Tibial artery (tissue), 4 donors: ENCODE results near the gene PIP5K1B.

Experiments used
- DNase-seq, 2 donors: peaks; one replicate each; pipeline ENCODE4 v3.0.0-alpha.2; 2019
- H3K27ac ChIP-seq, 2 donors: fragments of 200-600 bp; sonication (generic) in 1 of 2; 1 replicate in 1 of 2; 2 replicates in 1 of 2; pipeline ENCODE4 v1.5.1; 2018 to 2019; ENCODE audit warnings: mild to moderate bottlenecking in 1 of 2
- H3K27me3 ChIP-seq, 2 donors: fragments of 200-600 bp; sonication (generic) in 1 of 2; one replicate each; pipeline versions ENCODE4 v1.5.1 to v1.6.0; 2016 to 2019
- H3K36me3 ChIP-seq, 3 donors: fragments of 200-600 bp; sonication (generic) in 2 of 3; one replicate each; pipeline ENCODE4 v1.5.1; 2016 to 2019; ENCODE audit warnings: mild to moderate bottlenecking in 2 of 3
- H3K4me1 ChIP-seq, 4 donors: fragments of 200-600 bp; sonication (generic) in 2 of 4; 1 replicate in 3 of 4; 2 replicates in 1 of 4; pipeline ENCODE4 v1.5.1; 2016 to 2019
- H3K4me3 ChIP-seq, 2 donors: fragments of 200-600 bp; sonication (generic) in 1 of 2; 1 replicate in 1 of 2; 2 replicates in 1 of 2; pipeline ENCODE4 v1.5.1; 2018 to 2019; ENCODE audit warnings: mild to moderate bottlenecking in 2 of 2
- H3K9me3 ChIP-seq, 3 donors: fragments of 200-600 bp; sonication (generic) in 1 of 3; one replicate each; pipeline ENCODE4 v1.5.1; 2016 to 2019
- intact Hi-C: fragments of 100-400 bp; cut with DNase I; formaldehyde crosslinking; loops from one replicate; pipeline ENCODE4 v1.15.0; 2023; ENCODE audit warnings: low total_unique reads
- TF ChIP-seq, protein P1 (sequence below), 2 experiments: fragments of 200-600 bp in 1 of 2; fragments of 450-650 bp in 1 of 2; IDR thresholded peaks; one replicate each; pipeline ENCODE4 v1.5.1; 2017 to 2019; ENCODE audit warnings: antibody characterized with exemption in 2 of 2, mild to moderate bottlenecking in 1 of 2, moderate library complexity in 1 of 2

Gene PIP5K1B

DNA sequence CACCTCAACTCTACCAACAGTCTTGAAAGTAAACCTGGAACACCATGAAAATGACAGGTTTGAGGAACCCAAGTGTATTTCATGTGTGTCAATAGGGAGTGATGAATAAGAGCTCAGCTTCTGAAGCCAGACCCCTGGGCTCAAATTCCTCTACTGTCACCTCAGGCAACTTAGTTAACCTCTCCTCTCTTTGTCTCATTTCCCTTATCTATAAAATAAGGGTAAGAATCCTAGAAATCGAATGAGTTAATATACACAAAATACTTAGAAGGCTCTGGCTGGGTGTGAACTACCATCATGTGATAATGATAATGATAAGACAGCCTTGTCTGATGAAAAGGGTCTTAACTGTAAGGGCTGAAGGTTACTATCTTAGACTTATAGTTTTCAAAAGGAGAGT, 66.3 kb downstream of the PIP5K1B start:
- intact Hi-C loops = loop anchor here (10.0 kb wide), 1 partner anchor 67 kb away; the partner anchor contains the start of gene PIP5K1B
- H3K27ac ChIP-seq = no peak overlapping the region
- DNase-seq = no peak
- H3K36me3 ChIP-seq = no peaks in the 10 kb centered on the region
- no peak overlapping the region for H3K4me3 ChIP-seq
- no peaks in the 10 kb centered on the region for H3K27me3 ChIP-seq
- peaks cover 0 to 14% (median 0%) of the 10 kb centered on the region in 4 donors for H3K4me1 ChIP-seq
- no peaks in the 10 kb centered on the region for H3K9me3 ChIP-seq
- TF ChIP-seq, protein P1, sequence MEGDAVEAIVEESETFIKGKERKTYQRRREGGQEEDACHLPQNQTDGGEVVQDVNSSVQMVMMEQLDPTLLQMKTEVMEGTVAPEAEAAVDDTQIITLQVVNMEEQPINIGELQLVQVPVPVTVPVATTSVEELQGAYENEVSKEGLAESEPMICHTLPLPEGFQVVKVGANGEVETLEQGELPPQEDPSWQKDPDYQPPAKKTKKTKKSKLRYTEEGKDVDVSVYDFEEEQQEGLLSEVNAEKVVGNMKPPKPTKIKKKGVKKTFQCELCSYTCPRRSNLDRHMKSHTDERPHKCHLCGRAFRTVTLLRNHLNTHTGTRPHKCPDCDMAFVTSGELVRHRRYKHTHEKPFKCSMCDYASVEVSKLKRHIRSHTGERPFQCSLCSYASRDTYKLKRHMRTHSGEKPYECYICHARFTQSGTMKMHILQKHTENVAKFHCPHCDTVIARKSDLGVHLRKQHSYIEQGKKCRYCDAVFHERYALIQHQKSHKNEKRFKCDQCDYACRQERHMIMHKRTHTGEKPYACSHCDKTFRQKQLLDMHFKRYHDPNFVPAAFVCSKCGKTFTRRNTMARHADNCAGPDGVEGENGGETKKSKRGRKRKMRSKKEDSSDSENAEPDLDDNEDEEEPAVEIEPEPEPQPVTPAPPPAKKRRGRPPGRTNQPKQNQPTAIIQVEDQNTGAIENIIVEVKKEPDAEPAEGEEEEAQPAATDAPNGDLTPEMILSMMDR (IDR thresholded peaks at IDR 0.05) = no peak

DNA sequence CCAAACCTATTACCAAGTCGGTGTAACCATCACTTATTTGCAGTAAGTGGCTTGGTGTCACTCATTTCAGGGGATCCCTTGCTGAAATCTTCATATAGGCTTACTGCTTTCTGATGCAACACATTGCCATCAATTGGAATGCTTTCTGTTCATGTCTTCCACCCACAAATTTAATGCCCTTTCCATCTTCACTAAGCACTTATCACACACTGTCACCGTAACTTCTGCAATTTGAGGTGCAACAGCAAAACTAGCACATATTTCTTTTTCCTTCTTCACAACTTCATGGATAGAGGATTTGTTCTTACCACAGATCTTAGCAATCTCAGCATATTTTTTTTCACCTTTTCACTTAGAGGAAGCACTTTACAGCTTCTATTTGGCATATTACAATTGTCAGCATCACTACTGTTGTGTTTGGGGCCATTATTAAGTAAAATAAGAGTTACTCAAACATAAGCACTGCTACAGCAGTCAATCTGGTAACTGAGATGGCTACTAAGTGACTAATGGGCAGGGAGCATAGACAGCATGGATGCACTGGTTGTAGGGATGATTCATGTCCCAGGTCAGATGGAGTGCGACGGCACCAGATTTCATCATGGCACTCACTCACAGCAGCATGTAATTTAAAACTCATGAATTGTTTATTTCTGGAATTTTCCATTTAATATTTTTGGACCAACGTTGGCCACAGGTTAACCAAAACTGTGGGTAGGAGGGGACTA, 70.1 kb downstream of the PIP5K1B start:
- no peaks in the 10 kb centered on the region for H3K36me3 ChIP-seq
- H3K27ac ChIP-seq = peak overlapping the region in 1 of 2 donors; percentile 40
- no peaks in the 10 kb centered on the region for H3K9me3 ChIP-seq
- intact Hi-C loops = loop anchor here (10.0 kb wide), 1 partner anchor 70 kb away; the partner anchor contains the start of gene PIP5K1B
- no peak overlapping the region for H3K4me3 ChIP-seq
- peaks cover 0 to 31% (median 0%) of the 10 kb centered on the region in 4 donors for H3K4me1 ChIP-seq
- DNase-seq = no peak
- no peaks in the 10 kb centered on the region for H3K27me3 ChIP-seq
- TF ChIP-seq, protein P1 (IDR thresholded peaks at IDR 0.05) = no peak

DNA sequence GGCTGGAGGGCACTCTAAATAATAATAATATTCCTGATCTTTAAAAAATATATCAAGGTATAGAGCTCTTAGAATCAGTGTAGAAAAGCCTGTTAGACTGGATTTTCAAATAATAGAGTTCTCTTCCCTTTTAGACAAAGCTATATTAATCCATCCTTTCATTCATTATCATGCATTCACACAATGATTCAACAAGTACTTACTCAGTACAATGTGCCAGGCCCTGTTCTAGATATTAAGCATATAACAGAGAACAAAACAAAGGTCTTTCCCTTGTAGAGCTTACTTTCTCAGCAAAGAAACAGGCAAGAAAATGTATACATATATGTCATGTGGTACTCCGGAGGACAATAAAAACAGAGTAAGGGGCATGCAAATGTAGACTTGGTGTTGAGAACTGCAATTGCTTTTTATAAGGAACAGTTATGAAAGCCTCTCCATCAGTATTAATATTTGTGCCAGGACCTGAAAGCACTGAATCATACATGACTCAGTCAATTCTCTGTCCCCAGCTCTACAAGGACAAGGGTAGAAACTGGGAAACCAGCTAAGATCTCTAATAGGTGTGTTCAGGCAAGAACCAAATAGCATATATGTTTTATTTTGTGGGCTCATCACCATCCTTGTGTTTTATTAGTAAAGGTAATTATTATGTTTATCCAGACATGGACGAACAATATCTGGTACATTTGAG, 72.2 kb downstream of the PIP5K1B start:
- DNase-seq = no peak
- Histone ChIP-seq H3K4me3 (no peak overlapping the region), H3K36me3 (no peaks in the 10 kb centered on the region), H3K27ac (peak overlapping the region; percentile 4 to 40), H3K4me1 (peaks cover 0 to 47% (median 11%) of the 10 kb centered on the region in 4 donors), H3K9me3 (no peaks in the 10 kb centered on the region), H3K27me3 (no peaks in the 10 kb centered on the region)
- intact Hi-C loops = loop anchor here (10.0 kb wide), 1 partner anchor 72 kb away; the partner anchor contains the start of gene PIP5K1B
- TF ChIP-seq, protein P1 (IDR thresholded peaks at IDR 0.05) = no peak

DNA sequence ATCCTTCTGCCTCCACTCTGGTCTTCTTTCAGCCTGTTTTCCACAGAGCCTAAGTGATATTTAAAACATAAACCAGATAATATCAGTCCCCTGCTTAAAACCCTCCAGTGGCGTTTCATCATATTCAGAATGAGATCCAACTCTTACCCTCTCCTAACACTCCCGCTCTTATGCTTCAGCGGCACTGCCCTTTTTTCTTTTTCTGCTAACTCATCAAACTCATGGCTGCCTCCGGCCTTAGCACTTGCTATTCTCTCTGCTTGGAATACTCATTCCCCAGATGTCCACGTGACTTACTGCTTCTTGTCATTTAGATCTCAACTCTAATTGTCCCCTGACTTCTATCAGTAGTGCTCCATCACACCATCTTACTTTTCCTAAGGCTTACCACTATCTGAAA, 73.6 kb downstream of the PIP5K1B start:
- TF ChIP-seq, protein P1 (IDR thresholded peaks at IDR 0.05) = no peak
- H3K4me1 ChIP-seq = peaks cover 0 to 62% (median 23%) of the 10 kb centered on the region in 4 donors
- H3K4me3 ChIP-seq = no peak overlapping the region
- no peak for DNase-seq
- no peaks in the 10 kb centered on the region for H3K9me3 ChIP-seq
- H3K27ac ChIP-seq = peak overlapping the region in 1 of 2 donors; percentile 95
- no peaks in the 10 kb centered on the region for H3K36me3 ChIP-seq
- H3K27me3 ChIP-seq = no peaks in the 10 kb centered on the region
- intact Hi-C loops = loop anchor here (10.0 kb wide), 1 partner anchor 74 kb away; the partner anchor contains the start of gene PIP5K1B

DNA sequence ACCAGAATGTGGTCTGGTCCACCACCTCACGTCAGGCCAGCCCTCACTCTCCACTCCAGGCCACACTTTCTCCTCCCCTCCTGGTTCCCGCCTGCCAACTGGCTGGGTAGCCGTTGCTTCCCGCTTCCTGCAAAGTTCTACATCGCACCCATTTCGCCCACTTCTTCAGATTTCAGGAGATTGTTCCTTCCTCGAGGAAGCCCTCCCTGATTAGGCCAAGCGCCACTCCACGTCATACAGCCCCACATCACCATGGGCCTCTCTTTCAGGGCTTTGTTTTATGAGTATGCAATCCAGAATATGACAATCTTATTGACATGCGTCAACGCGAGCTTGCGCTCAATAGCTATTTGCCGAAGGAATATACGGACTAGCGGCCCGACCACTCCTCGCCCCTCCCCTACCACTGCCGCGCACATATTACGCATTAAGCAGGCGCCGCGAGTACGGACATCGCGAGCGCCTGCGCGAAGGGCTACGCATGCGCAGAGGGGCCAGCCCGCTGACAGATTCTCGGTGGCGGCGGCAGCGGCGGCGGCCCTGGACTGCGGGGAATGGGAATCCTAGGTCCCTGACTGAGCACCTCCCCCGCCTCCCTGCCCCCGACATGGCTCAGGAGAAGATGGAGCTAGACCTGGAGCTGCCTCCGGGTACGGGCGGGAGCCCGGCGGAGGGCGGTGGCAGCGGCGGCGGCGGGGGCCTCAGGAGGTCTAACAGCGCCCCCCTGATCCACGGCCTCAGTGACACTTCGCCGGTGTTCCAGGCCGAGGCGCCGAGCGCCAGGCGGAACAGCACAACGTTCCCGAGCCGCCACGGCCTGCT, 74.7 kb downstream of the PIP5K1B start:
- TF ChIP-seq, protein P1 (IDR thresholded peaks at IDR 0.05) = peak; percentile 16 to 26
- Histone ChIP-seq H3K27ac (peak overlapping the region; percentile 91 to 95), H3K9me3 (no peaks in the 10 kb centered on the region), H3K27me3 (no peaks in the 10 kb centered on the region), H3K36me3 (no peaks in the 10 kb centered on the region), H3K4me1 (peaks cover 0 to 73% (median 32%) of the 10 kb centered on the region in 4 donors), H3K4me3 (peak overlapping the region; percentile 75 to 78)
- intact Hi-C loops = loop anchor here (10.0 kb wide), 1 partner anchor 75 kb away; the partner anchor contains the start of gene PIP5K1B
- DNase-seq = peak; percentile 92 to 96
